T-helper 1 cell (primary cell): ENCODE results near the gene RBPJ.

Experiments used
- DNase-seq, 5 donors: peaks; one replicate each; pipeline ENCODE4 v3.0.0-alpha.2; 2012 to 2020
- total RNA-seq, 4 donors: gene quantifications; one replicate each; lab custom pipeline; 2026; lab: John Stamatoyannopoulos, UW

Gene RBPJ
- total RNA-seq = 70.9 to 110 (median 93.2) reads per million in 4 donors

DNA sequence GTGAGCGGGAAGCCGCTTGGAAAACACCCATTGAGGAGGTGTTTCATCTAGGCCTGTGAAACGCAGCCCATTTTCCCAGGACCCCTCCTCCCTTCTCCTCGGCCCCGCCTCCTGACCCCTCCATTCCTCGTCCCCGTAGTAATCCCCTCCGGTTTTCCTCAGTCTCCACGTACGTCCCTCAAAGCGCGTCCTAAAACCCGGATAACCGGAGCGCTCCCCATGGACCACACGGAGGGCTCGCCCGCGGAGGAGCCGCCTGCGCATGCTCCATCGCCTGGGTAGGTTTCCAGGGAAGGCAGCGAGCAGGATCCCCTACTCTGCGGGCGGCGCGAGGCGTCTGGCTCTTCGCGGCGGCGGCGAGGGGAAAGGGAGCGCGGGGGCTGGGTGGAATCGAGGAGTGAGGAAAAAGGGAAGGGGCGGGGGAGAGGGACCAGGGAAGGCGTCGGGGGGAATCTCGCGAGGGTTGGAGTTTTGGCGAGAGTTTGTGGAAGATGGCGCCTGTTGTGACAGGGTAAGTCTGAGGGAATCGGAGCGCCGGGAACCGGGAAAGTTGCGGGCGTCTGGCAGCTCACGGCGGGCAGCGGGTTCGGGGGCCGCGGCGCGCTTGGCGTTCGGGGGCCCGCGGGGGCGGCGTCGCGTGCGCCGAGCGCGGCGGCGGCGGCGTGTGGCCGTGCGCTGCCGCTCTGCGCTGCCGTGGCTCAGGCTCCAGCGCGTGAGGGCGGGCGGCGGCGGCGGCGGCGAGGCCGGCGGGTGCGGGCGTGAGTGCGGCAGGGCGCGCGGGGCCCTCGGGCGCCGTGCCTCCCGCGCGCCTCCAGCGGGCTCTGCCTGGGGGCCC lies at the start of gene RBPJ:
Gene RBPJ, plus strand, starts transcription at position 477 of the 835 bp plus-strand sequence. Its CDS starts 15 bp downstream, at position 492.
- DNase-seq = peak; percentile 77 to 89 (median 82)

DNA sequence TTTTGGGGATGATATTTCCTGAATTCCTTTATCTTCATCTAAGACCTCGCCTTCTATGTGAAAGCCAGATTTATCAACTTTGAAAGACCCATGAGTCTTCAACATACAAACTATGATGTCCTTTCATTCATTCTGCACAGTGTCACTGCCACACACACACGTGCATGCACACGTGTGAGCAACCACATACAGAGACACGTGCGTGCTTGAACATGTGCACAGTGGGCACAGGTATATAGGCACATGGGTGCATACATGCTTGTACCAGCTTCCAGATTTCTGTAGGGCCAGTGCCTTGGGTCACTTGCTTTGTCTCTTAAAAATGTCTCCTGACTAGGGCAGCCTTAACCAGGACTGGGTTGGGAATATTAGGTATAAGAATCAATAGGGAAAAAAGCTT lies 49.1 kb upstream of the RBPJ start:
- DNase-seq = no peak

DNA sequence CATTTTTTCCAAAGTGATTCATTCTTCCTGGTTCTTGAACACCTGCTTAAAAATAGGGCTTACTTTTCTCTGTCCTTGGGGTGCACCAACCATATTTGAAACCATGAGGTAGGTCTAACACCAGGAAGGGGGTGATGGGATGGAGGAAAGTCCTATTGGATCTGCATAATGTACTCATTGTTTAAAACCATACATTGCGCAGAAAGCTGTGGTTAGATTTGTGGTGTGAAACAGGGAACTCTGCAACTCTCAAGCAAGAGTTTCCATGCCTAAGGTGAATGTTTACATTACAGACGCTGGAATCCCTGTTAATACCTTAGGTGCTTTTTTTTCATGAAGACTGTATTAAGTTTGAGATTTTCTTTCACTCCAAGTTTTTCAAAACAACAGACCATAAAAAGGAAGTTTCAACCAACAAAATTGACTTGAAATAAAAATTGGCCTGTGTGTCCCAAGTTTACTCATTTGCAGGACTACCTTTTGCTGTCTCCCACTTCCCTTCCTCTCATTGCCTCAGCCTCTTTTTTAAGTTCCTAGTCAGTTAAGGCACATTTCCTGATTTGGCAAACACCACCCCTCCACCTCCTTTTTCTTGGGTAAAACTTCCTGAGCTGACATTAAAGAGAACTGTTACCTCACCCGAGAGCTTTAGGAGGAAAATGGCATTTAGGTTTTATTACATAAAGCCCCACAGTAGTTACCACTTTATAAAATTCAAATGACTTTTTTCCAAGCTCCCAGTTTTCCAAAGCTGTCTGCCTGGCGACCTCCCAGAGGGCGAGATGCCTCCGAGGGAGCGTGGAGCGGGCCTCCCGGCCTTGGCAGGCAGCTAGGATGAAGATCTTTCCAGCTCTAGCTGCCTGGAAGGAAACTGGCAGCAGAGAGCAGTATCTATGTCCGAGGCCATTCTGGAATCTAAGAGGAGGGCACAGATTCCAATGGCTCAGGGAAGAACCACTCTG lies 47.9 kb upstream of the RBPJ start:
- DNase-seq = no peak

DNA sequence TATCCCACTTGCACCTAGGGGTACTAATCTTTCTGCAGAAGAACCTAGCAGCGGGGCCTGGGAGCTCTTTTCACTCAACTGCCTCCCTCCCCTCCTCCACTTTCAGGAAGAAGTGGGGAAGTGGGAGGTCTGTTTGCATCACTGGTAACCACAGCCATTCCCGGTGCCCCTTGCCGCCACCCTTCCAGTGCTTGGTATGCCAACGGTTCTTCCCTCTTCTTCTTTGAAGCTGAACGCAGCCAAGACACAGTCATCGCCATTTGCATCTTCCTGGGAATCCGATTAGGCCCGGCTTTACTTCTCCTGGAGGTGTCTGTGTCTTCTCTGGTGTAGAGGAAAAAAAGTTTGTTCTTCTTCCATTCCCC lies 47.2 kb upstream of the RBPJ start:
- no peak for DNase-seq

DNA sequence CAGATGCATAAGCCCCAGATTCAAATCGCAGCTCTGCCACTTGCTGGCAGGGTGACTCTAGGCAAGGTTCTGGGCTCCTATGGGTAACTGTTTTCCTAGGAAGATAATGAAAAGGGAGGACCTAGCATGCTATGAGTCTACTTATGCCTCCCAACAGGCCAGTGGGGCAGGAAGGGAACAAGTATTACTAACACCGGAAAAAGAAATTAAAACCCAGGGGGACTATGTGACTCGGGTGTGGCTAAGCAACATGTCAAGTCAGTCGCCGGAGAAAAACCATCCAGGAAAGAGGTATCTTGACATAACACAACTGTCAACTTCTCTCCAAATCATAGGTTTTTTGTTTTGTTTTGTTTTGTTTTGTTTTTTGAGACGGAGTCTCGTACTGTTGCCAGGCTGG lies 45.5 kb upstream of the RBPJ start:
- no peak for DNase-seq

DNA sequence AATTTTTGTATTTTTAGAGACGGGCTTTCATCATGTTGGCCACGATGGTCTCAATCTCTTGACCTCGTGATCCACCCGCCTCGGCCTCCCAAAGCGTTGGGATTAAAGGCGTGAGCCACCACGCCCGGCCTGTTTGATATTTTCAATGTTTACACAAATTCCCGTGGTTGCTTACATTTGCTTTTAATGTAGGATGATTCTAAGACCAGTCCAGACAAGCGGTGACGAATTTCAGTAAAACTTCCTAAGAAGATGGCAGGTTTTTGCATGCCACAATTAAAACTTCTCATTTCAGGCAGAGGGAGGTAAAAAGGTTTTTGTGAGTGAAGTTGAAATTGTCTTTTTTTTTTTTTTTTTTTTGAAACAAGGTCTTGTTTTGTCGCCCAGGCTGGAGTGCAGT lies 41.4 kb upstream of the RBPJ start:
- DNase-seq = no peak

DNA sequence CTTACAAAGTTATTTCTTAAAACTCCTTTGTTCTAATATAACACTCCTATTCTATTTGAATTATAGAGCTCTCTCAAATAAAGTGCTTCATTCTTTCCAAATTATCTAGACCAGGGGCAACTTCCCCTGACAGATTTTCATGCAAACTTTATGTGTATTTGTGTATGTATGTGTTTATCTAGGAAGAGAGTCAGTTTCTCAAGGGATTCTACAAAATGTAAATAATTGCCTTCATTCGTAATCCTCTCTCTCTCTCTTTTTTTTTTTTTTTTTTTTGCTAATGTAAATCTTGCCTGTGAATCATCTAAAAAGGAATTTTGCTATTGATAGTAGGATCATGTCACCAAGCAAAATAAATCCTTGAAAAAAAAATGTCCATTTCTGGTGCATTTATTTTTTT lies 38.9 kb upstream of the RBPJ start:
- DNase-seq = no peak

DNA sequence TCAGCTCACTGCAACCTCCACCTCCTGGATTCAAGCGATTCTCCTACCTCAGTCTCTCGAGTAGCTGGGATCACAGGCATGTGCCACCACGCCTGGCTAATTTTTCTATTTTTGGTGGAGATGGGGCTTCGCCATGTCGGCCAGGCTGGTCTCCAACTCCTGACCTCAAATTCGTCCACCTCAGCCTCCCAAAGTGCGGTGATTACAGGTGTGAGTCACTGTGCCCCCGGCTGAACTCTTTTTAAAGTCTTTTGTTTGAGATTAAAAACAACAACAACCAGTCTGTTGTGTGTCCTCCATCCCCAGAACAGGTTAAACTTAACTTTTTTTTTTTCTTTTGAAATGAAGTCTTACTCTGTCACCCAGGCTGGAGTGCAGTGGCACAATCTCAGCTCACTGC lies 36.3 kb upstream of the RBPJ start:
- no peak for DNase-seq

DNA sequence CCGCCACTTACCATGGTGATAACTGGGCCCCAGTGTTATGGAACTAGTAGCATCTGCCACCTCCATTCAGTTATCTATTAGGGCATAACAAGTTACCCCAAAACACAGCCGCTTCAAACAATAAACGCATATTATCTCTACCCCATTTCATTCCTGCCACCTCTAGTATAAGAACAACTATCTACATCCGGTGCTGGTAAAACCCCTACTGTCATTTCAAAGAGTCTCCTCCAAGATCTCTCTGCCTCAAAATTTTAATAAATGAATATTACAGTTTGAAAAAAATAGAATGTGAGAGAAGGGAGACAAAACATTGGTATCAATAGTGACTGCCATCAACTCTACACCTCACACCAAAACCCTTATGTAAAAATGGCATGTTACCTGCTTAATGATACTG lies 35.5 kb upstream of the RBPJ start:
- DNase-seq = peak in 1 of 5 donors; percentile 17

DNA sequence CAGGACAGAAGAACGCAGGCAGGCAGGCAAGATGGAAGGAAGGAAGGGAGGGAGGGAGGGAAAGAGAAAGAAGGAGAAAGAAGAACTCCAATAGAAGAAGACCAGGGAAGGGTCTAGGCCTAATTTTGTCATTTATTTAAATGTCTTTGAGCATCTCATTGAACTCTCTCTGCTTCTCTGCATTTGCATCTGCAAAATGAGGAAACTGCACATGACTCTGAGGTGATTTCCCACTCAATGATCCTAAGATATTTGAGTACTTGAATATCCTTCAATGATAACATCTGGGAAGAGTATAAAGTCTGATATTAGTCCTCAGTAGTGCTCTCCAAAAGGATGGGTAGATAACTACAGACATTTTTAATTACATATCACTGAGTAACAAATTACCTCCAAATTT lies 33.1 kb upstream of the RBPJ start:
- no peak for DNase-seq

DNA sequence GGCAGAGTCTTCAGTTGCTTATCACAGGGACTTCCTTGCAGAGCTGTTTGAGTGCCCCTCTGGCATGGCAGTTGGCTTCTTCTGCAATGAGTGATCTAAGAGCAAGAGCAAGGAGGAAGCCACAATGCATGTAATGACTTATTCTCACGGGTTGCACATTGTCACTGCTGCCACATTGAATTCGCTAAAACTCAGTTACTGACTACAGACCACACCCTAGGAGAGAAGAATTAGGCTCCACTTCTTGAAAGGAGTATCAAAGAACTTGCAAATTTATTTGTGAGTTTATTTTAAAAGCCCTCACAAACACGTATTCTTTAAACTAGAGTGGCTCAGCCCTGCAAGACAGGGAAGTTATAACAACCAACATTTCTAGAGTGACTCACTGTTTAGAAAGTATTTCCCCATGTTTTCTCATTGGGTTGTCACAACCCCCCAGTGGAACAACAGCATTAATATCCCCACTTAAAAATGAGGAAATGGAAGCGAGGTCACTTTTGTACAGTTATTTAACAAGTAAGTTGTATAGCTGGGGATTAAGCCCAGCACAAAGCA lies 32.4 kb upstream of the RBPJ start:
- peak in 1 of 5 donors; percentile 88 for DNase-seq

DNA sequence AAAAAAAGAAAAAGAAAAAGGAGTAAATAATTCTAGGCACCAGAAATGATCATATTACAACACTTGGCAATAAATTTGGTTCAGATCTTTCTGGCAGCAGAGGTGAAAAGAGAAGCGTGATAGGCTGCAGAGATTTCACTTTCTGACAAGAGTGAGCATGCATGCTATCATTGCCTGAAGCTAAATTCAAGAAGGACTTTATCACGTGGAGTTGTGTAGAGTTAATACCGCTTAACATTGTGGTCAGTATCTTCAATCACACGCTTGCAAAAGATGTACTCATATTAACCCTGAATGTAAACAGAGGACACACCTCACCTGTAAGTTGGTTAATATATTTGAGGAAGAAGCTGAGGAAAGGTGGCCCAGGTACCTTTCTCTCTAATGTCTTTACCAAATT lies 31.4 kb upstream of the RBPJ start:
- DNase-seq = no peak

DNA sequence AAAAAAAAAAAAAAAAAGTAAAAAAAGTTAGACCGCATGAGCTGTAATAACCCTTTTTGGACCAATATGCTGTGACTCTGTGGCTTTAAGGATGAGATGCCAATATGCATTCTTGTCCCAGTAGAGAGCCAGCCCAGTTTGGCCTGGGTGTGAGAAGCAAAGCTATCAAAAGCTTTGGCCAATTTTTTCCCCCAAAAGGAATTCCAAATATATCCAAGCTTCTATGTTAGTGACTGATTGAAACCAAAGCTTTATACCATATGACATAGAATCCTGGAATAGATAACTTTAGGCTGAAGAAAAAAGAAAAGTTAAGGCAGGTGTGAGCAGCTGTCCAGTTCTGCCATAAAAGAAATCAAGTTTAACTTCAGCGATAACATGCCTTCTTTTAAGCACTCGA lies 30.5 kb upstream of the RBPJ start:
- no peak for DNase-seq

DNA sequence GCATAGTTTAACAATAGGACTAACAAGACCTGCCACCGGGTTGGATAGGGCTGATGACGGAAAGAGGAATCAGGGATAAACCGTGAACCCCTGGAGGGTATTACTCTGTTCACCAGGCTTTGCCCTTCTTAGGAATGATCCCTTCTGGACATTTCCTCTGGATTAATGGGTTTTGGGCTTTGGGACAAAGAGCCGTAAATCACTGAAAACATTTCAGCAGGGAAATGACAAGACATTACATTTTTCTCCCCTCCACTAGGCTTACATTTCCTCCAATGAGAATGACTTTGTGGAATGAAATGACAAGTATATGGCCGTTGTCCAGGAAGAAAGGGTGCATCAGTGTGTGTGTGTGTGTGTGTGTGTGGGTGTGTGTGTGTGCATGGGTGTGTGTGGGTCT lies 25.9 kb upstream of the RBPJ start:
- no peak for DNase-seq

DNA sequence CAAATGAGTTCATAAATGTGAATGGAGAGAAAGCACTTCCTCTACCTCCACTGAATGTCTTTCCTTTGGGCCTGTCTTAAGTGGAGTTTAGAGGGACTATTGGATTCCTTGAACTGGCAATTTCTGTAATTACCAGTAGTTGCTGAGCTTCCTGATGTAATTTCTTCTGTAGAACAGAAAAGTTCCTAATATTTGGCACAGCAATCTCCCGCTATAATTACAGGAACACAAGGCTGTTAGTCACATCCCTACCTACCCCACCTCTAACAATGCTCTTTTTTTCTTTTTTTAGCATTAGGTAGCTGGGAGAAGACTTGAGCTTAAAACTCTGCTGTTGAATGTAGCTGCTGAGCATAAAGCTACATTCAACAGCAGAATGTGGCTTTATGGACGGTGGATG lies 24.8 kb upstream of the RBPJ start:
- DNase-seq = no peak

DNA sequence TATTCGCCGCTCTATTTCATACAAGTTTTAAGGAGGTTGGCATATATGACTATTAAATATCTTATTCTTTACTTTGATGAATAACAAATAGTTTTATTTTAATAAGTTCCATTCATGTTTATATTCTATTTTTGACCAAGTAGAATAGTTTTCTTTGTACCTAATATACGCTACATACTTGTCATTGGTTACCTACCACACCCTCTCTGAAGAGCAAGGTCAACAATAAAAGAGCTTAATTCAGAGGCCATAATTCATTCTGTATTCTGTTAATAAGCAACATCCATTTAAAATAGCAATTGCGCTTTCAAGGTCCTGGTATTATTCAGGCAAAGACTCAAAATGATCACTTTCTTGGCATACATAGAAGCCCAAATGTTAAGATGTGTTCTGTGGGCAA lies 24.3 kb upstream of the RBPJ start:
- no peak for DNase-seq

DNA sequence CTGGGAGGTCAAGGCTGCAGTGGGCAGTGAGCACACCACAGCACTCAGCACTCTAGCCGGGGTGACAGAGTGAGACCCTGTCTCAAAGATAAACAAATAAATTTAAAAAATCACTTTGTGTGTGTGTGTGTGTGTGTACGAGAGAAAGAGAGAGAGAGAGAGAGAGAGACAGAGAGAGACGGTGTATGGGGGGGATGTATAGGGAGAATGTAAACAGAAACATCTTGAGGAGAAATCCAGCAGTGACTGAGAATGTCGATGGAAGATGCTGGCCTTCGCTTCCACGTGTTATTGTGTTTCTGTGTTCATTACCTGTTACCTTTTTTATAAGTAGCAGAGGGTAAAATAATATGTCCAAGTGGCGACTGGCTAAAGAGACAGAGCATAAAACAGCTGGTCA lies 23.6 kb upstream of the RBPJ start:
- DNase-seq = no peak

DNA sequence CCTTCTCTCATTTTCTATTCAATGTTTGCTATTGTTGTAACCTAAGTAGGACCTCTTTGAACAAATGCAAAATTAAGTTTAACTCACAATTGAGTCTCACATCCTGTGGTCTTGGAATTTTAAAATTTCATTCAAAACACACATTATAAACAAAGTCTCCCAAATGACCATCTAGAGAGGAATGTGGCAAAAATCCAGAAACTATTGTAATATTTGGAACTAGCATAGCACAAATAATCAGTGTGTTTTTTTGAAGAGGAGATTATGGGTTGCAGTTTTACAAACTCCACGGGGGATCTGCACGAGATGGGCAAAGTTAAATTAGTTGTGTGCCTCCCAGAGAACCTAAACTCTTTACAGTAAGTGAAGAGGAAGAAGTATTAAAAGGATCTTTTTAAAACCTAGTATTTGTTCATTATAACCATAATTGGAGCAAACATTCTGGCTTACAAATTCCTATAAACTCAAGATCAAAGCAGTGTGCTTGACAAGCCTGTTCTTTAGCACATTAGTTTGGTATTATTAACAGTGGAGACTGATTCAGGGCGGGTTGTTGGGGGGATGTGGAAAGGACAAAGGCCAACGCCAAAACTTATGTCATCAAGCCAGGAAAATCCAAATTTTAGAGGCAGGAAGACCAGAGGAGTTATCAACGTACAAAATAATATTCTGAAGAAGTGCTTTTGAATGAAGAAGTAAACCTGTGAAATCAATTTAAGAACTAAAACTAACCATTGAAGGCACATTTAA lies 22.4 kb upstream of the RBPJ start:
- no peak for DNase-seq

DNA sequence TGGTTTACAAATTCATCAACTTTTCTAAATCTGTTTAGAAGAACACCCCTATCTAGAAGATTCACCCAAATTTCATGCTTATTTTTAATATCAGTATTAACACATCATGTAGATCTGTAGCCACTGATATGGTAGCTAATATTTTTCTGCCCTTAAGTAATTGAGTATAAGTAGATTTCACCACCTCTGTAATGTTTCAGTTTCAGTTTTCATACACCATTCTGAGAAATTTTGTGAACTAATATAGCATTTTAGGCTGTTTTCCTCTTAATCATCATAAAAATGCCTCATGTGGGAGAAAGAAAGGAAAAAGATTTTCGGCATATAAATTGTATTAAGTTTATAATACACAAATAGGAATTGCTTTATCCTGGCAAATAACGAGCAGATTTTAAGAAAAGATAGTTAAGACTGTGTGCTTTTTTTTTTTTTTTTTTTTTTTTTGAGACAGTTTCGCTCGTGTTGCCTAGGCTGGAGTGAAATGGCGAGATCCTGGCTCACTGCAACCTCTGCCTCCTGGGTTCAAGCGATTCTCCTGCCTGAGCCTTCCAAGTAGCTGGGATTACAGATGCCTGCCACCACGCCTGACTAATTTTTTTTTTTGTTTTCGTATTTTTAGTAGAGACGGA lies 21.4 kb upstream of the RBPJ start:
- DNase-seq = peak in 1 of 5 donors; percentile 44

DNA sequence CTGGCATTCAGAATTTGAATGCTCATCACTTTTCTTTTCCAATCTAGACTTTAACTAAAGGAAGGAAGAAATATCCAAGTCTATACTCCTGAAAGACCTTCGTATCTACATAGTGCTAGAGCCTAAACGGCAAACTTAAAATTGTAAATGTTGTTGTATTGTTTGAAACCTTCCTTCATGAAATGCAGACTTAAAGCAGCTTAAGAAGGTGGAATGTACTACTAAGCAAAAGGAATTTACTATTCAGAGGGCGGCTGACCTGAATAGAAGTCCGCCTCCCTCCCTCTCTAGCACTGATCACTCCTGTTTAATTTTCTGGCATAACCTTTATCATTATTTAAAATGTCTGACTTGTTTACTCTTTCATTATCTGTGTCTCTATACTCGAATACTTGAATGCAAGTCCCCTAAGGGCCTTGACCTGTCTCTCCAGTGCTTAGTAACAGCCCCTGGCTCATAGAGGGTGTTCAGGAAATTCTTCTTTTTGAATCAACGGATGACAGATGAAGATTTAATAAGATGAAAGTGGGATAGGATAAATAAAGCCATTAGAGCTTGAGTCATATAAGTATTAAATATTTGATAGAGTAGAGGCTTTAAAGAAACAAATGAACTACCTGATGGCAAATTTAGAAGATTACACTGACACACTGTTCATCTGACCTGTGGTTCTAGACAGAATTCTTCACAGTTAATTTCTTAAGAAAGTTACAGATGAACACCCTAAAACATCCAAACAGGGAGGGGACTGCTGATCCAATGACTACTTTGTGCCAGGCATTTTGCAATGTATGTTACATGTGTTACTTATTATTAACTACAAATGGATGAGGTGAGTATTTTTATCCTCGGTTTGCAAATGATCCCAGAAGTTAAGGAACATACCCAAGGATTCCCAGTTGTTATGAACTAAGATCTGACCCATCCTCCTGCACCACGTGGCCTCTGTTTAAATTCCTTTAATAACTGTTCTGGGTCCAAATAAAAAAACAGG lies 20.2 kb upstream of the RBPJ start:
- no peak for DNase-seq
